HepG2 (cell line): Measurements from ENCODE around the gene ACP7. TPM values are rescaled to one million over a fixed set of nuclear protein-coding genes. Genes with fewer than 3 reads are reported as not detected.
A peak's percentile ranks its signal among the peaks of the same experiment; 100 is the strongest.

Source experiments
- ARHGAP35 ChIP-seq: sonication (generic); formaldehyde crosslinking; IDR thresholded peaks from 2 replicates; pipeline ENCODE4 v1.9.0; 2022; ENCODE audit warnings: mild to moderate bottlenecking, inconsistent platforms, moderate library complexity, missing genetic modification reagents, borderline replicate concordance
- BRCA1 ChIP-seq: sonication (generic); formaldehyde crosslinking; IDR thresholded peaks from 2 replicates; pipeline ENCODE4 v1.4.0; 2020; ENCODE audit warnings: missing genetic modification reagents
- GATAD2A ChIP-seq: IDR thresholded peaks from 2 replicates; pipeline ENCODE4 v1.6.1; 2016
- HMG20B ChIP-seq: conservative IDR thresholded peaks from 2 replicates; pipeline ENCODE4 v1.6.1; 2016; ENCODE audit warnings: missing genetic modification reagents, missing compliant biosample characterization
- PHB2 ChIP-seq: fragments of 450-650 bp; IDR thresholded peaks from 2 replicates; pipeline ENCODE4 v1.6.1; 2018; ENCODE audit not compliant: partially characterized antibody
- SNAI1 ChIP-seq: sonication (generic); formaldehyde crosslinking; IDR thresholded peaks from 2 replicates; pipeline ENCODE4 v1.5.0; 2020; ENCODE audit warnings: mild to moderate bottlenecking, missing genetic modification reagents, borderline replicate concordance
- TCF7 ChIP-seq: sonication (generic); IDR thresholded peaks from 2 replicates; pipeline ENCODE4 v1.6.1; 2016; ENCODE audit warnings: antibody characterized with exemption, low read depth
- TEAD3 ChIP-seq: optimal IDR thresholded peaks from 2 replicates; pipeline ENCODE3; 2016; ENCODE audit warnings: borderline replicate concordance
- THYN1 ChIP-seq: sonication (generic); formaldehyde crosslinking; IDR thresholded peaks from 2 replicates; pipeline ENCODE4 v1.8.1; 2023; ENCODE audit warnings: low read depth, mild to moderate bottlenecking, moderate library complexity, missing genetic modification reagents, borderline replicate concordance
- ZBTB1 ChIP-seq: sonication (generic); formaldehyde crosslinking; IDR thresholded peaks from 2 replicates; pipeline ENCODE4 v1.4.0; 2020; ENCODE audit warnings: missing genetic modification reagents, borderline replicate concordance
- ZBTB33 ChIP-seq: sonication (generic); formaldehyde crosslinking; IDR thresholded peaks from 2 replicates; pipeline ENCODE4 v1.4.0; 2020; ENCODE audit warnings: missing genetic modification reagents
- ZFP36L1 ChIP-seq: sonication (generic); formaldehyde crosslinking; IDR thresholded peaks from 2 replicates; pipeline ENCODE4 v1.8.0; 2022; ENCODE audit warnings: mild to moderate bottlenecking, missing genetic modification reagents, moderate library complexity
- ZNF274 ChIP-seq: sonication (generic); formaldehyde crosslinking; IDR thresholded peaks from 2 replicates; pipeline ENCODE4 v1.5.1; 2020; ENCODE audit warnings: mild to moderate bottlenecking, missing genetic modification reagents
- ZNF292 ChIP-seq: sonication (generic); formaldehyde crosslinking; IDR thresholded peaks from 2 replicates; pipeline ENCODE4 v1.8.1; 2022; ENCODE audit warnings: mild to moderate bottlenecking, low read depth, missing genetic modification reagents, borderline replicate concordance
- ZNF382 ChIP-seq: sonication (generic); formaldehyde crosslinking; IDR thresholded peaks from 2 replicates; pipeline ENCODE4 v1.5.0; 2020; ENCODE audit warnings: missing genetic modification reagents, mild to moderate bottlenecking, borderline replicate concordance
- ZNF562 ChIP-seq: sonication (generic); formaldehyde crosslinking; IDR thresholded peaks from 2 replicates; pipeline ENCODE4 v1.8.0; 2022; ENCODE audit warnings: missing genetic modification reagents, borderline replicate concordance
- ZNF672 ChIP-seq: sonication (generic); formaldehyde crosslinking; IDR thresholded peaks from 2 replicates; pipeline ENCODE4 v1.8.1; 2022; ENCODE audit warnings: missing genetic modification reagents
- ZSCAN29 ChIP-seq: sonication (generic); formaldehyde crosslinking; conservative IDR thresholded peaks from 2 replicates; pipeline ENCODE4 v1.4.0; 2020; ENCODE audit warnings: mild to moderate bottlenecking, missing genetic modification reagents
- polyA plus RNA-seq, 8 experiments: library from polyadenylated mRNA; depleted of rRNA in 3 of 8; stranded (reverse) in 7 of 8; unstranded in 1 of 8; fragments of >200 nt; fragmentation: Illumina TruSeq in 4 of 8; extraction: Trizol in 4 of 8; gene quantifications; 2 replicates each; pipeline versions ENCODE4 v1.2.1 to v1.2.3, GENCODE V29; 2011 to 2016; ENCODE audit warnings: low read depth in 4 of 8, missing spikeins in 1 of 8, mixed read lengths in 1 of 8; ENCODE audit not compliant: insufficient read depth in 1 of 8
- total RNA-seq, 5 experiments: library from RNA; depleted of rRNA; stranded (reverse); fragments of >200 nt; fragmentation: Illumina TruSeq; extraction: Trizol; gene quantifications; 2 replicates each; pipeline ENCODE4 v1.2.3, GENCODE V29; 2016; ENCODE audit warnings: low read depth in 1 of 5
- TF ChIP-seq, protein P1 (sequence below): sonication (generic); formaldehyde crosslinking; IDR thresholded peaks from 2 replicates; pipeline ENCODE4 v1.4.0; 2020; ENCODE audit warnings: missing genetic modification reagents, mild to moderate bottlenecking, borderline replicate concordance
- TF ChIP-seq, protein P2 (sequence below): sonication (generic); formaldehyde crosslinking; IDR thresholded peaks from 2 replicates; pipeline ENCODE4 v1.5.0; 2020; ENCODE audit warnings: mild to moderate bottlenecking, missing genetic modification reagents
- TF ChIP-seq, protein P3 (sequence below): sonication (generic); formaldehyde crosslinking; IDR thresholded peaks from 2 replicates; pipeline ENCODE4 v1.4.0; 2020; ENCODE audit warnings: missing genetic modification reagents

The ACP7 gene
- total and polyA plus RNA-seq, 2 of the 13 experiments (the other 11 are each of a cell fraction or from before 2014, with no cell fraction given), result not detected

DNA sequence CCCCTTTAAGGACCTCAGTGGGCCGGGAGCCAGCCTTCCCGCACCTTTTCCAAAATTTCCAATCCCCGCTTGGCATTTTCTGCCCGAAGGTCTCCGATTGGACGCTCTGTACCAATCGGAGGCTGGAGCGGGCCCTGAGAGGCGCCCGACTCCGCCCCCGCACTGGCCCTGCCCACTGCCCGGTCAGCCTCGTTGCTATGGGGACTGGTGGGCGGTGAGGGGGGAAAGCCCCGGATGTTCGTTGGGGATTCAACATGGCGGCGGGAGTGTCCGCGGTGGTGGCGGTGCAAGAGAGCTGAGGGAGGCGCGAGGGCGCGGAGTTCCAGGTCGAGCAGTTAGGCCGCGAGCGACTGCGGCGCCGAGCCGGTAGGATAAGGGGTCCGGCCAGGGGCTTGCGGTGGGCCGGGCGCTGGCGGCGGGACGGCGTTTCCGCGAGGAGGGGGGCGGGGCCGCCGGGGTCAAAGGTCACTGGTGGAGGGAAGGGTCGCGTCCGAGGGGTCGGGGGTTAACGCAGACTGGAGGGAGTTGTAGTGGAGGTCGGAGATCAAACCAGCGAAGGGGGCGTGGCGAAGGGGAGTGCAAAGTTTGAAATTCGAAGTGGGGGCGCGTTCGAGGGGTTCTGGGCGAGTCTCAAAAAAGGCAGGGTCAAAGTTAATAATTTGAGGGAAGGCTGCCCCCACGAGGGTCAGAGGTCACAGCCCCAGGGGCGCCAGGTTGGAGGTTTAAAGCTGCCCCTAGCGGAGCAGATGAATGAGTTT lies 41.6 kb downstream of the ACP7 start, which contains the start of gene PAK4 (continued):
- TF ChIP-seq ZNF292 (CRISPR knock-in tag) (no peak), ZNF274 (CRISPR knock-in tag) (peak; percentile 74; the same call in 1 of the 2 replicates), HMG20B (CRISPR knock-in tag) (no peak), ARHGAP35 (CRISPR knock-in tag) (peak; percentile 61; the same call in 1 of the 2 replicates), ZNF562 (no peak), THYN1 (no peak), ZNF672 (CRISPR knock-in tag) (no peak), ZFP36L1 (CRISPR knock-in tag) (no peak), TCF7 (no peak), GATAD2A (0 out of 2 replicates have a peak, but pooled peaks have one; percentile 18), TEAD3 (CRISPR knock-in tag) (peak; percentile 51), BRCA1 (no peak), ZBTB1 (CRISPR knock-in tag) (no peak), PHB2 (no peak), ZSCAN29 (no peak), ZBTB33 (CRISPR knock-in tag) (no peak), ZNF382 (CRISPR knock-in tag) (no peak), SNAI1 (CRISPR knock-in tag) (no peak)
- TF ChIP-seq, protein P1, sequence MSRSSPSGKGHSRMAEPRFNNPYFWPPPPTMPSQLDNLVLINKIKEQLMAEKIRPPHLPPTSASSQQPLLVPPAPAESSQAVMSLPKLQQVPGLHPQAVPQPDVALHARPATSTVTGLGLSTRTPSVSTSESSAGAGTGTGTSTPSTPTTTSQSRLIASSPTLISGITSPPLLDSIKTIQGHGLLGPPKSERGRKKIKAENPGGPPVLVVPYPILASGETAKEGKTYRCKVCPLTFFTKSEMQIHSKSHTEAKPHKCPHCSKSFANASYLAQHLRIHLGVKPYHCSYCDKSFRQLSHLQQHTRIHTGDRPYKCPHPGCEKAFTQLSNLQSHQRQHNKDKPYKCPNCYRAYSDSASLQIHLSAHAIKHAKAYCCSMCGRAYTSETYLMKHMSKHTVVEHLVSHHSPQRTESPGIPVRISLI, result 0 out of 2 replicates have a peak, but pooled peaks have one; percentile 23
- TF ChIP-seq, protein P2, sequence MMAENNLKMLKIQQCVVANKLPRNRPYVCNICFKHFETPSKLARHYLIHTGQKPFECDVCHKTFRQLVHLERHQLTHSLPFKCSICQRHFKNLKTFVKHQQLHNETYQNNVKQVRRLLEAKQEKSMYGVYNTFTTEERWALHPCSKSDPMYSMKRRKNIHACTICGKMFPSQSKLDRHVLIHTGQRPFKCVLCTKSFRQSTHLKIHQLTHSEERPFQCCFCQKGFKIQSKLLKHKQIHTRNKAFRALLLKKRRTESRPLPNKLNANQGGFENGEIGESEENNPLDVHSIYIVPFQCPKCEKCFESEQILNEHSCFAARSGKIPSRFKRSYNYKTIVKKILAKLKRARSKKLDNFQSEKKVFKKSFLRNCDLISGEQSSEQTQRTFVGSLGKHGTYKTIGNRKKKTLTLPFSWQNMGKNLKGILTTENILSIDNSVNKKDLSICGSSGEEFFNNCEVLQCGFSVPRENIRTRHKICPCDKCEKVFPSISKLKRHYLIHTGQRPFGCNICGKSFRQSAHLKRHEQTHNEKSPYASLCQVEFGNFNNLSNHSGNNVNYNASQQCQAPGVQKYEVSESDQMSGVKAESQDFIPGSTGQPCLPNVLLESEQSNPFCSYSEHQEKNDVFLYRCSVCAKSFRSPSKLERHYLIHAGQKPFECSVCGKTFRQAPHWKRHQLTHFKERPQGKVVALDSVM (CRISPR knock-in tag), result no peak
- TF ChIP-seq, protein P3, sequence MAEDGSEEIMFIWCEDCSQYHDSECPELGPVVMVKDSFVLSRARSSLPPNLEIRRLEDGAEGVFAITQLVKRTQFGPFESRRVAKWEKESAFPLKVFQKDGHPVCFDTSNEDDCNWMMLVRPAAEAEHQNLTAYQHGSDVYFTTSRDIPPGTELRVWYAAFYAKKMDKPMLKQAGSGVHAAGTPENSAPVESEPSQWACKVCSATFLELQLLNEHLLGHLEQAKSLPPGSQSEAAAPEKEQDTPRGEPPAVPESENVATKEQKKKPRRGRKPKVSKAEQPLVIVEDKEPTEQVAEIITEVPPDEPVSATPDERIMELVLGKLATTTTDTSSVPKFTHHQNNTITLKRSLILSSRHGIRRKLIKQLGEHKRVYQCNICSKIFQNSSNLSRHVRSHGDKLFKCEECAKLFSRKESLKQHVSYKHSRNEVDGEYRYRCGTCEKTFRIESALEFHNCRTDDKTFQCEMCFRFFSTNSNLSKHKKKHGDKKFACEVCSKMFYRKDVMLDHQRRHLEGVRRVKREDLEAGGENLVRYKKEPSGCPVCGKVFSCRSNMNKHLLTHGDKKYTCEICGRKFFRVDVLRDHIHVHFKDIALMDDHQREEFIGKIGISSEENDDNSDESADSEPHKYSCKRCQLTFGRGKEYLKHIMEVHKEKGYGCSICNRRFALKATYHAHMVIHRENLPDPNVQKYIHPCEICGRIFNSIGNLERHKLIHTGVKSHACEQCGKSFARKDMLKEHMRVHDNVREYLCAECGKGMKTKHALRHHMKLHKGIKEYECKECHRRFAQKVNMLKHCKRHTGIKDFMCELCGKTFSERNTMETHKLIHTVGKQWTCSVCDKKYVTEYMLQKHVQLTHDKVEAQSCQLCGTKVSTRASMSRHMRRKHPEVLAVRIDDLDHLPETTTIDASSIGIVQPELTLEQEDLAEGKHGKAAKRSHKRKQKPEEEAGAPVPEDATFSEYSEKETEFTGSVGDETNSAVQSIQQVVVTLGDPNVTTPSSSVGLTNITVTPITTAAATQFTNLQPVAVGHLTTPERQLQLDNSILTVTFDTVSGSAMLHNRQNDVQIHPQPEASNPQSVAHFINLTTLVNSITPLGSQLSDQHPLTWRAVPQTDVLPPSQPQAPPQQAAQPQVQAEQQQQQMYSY (CRISPR knock-in tag), result no peak
